H1 (cell line): ENCODE measurements around the gene RUNX1. TPM values are rescaled to one million over a fixed set of nuclear protein-coding genes. Genes with fewer than 3 reads are reported as not detected.

Source experiments
- BACH1 ChIP-seq: IDR thresholded peaks from 2 replicates; pipeline ENCODE4 v1.6.1; 2012; ENCODE audit warnings: low read length, improper control_type of control experiment
- BRCA1 ChIP-seq: IDR thresholded peaks from 2 replicates; pipeline ENCODE4 v1.6.1; 2012; ENCODE audit warnings: low read depth, low read length, improper control_type of control experiment
- CEBPB ChIP-seq: IDR thresholded peaks from 2 replicates; pipeline ENCODE4 v1.6.1; 2012; ENCODE audit warnings: low read depth, low read length
- CHD1 ChIP-seq: IDR thresholded peaks from 2 replicates; pipeline ENCODE4 v1.6.1; 2012; ENCODE audit warnings: low read depth, low read length, improper control_type of control experiment
- CHD2 ChIP-seq: IDR thresholded peaks from 2 replicates; pipeline ENCODE4 v1.6.1; 2012; ENCODE audit warnings: low read length, improper control_type of control experiment
- CREB1 ChIP-seq: IDR thresholded peaks from 2 replicates; pipeline ENCODE4 v1.6.1; 2012; ENCODE audit warnings: inconsistent platforms
- CTCF ChIP-seq, 3 experiments: IDR thresholded peaks; 1 replicate in 2 of 3; 2 replicates in 1 of 3; pipeline versions ENCODE4 v1.5.1 to v1.6.1; 2011; ENCODE audit warnings: low read length in 3 of 3, mild to moderate bottlenecking in 3 of 3, inconsistent platforms in 2 of 3, low read depth in 1 of 3, moderate library complexity in 1 of 3; ENCODE audit not compliant: insufficient read depth in 1 of 3; ENCODE audit errors: control extremely low read depth in 1 of 3
- EP300 ChIP-seq, 2 experiments: IDR thresholded peaks; 1 replicate in 1 of 2; 2 replicates in 1 of 2; pipeline ENCODE4 v1.6.1; 2011 to 2012; ENCODE audit warnings: low read depth in 2 of 2, low read length in 2 of 2, mild to moderate bottlenecking in 2 of 2, borderline replicate concordance in 1 of 2, inconsistent platforms in 1 of 2, moderate library complexity in 1 of 2
- FOSL1 ChIP-seq: IDR thresholded peaks from 2 replicates; pipeline ENCODE4 v1.6.1; 2011; ENCODE audit warnings: mild to moderate bottlenecking, low read depth, low read length, moderate library complexity; ENCODE audit not compliant: insufficient read depth
- GTF2F1 ChIP-seq: IDR thresholded peaks from 2 replicates; pipeline ENCODE4 v1.6.1; 2012; ENCODE audit warnings: low read depth, low read length, improper control_type of control experiment, borderline replicate concordance
- HDAC6 ChIP-seq: IDR thresholded peaks from one replicate; pipeline ENCODE4 v1.7.1; 2012; ENCODE audit warnings: low read depth, mild to moderate bottlenecking, inconsistent platforms, low read length, moderate library complexity
- MAX ChIP-seq: IDR thresholded peaks from 2 replicates; pipeline ENCODE4 v1.6.1; 2012; ENCODE audit warnings: inconsistent platforms
- POLR2AphosphoS5 ChIP-seq: IDR thresholded peaks from 2 replicates; pipeline ENCODE4 v1.6.1; 2011; ENCODE audit warnings: low read depth, low read length
- POU5F1 ChIP-seq: IDR thresholded peaks from 2 replicates; pipeline ENCODE4 v1.6.1; 2011; ENCODE audit warnings: low read depth, mild to moderate bottlenecking, low read length, moderate library complexity
- RFX5 ChIP-seq: IDR thresholded peaks from 2 replicates; pipeline ENCODE4 v1.6.1; 2011; ENCODE audit warnings: low read depth, low read length, improper control_type of control experiment, borderline replicate concordance
- SIN3A ChIP-seq, 2 experiments: IDR thresholded peaks in 1 of 2; conservative IDR thresholded peaks in 1 of 2; 2 replicates each; pipeline ENCODE4 v1.6.1; 2011 to 2012; ENCODE audit warnings: low read length in 2 of 2, improper control_type of control experiment in 1 of 2, low read depth in 1 of 2, mild to moderate bottlenecking in 1 of 2
- SIRT6 ChIP-seq: IDR thresholded peaks from one replicate; pipeline ENCODE4 v1.7.1; 2012; ENCODE audit warnings: low read length, inconsistent platforms
- SP2 ChIP-seq: IDR thresholded peaks from 2 replicates; pipeline ENCODE4 v1.6.1; 2012; ENCODE audit warnings: mild to moderate bottlenecking, low read length, inconsistent platforms
- SUZ12 ChIP-seq: fragments of 200-600 bp; sonication (generic); IDR thresholded peaks from 2 replicates; pipeline ENCODE4 v1.6.1; 2012; ENCODE audit warnings: mild to moderate bottlenecking, inconsistent platforms, low read length, moderate library complexity, mixed read lengths
- TAF7 ChIP-seq: optimal IDR thresholded peaks from 2 replicates; pipeline ENCODE3; 2011; ENCODE audit warnings: low read depth, mild to moderate bottlenecking, inconsistent platforms, low read length, moderate library complexity, borderline replicate concordance
- TEAD4 ChIP-seq: IDR thresholded peaks from 2 replicates; pipeline ENCODE4 v1.6.1; 2012; ENCODE audit warnings: low read depth, low read length, inconsistent platforms, mixed read lengths
- ZNF274 ChIP-seq: IDR thresholded peaks from 2 replicates; pipeline ENCODE4 v1.7.0; 2012; ENCODE audit warnings: low read length, borderline replicate concordance; ENCODE audit errors: extremely low read depth
- polyA plus RNA-seq, 7 experiments: library from polyadenylated mRNA; depleted of rRNA in 3 of 7; stranded (reverse) in 5 of 7; unstranded in 2 of 7; fragments of >200 nt in 5 of 7; fragments of 200-250 nt in 2 of 7; gene quantifications; 1 replicate in 5 of 7; 2 replicates in 1 of 7; 4 replicates in 1 of 7; pipeline versions ENCODE4 v1.2.1 to v1.2.3, GENCODE V29; 2011 to 2013; ENCODE audit warnings: missing spikeins in 2 of 7, mixed read lengths in 2 of 7
- total RNA-seq: library from RNA; stranded (reverse); fragmentation: NEBNext Ultra II Directional; extraction: Animal tissue kit (Norgen Biotek cat#: 25700); gene quantifications from 2 replicates; pipeline ENCODE4 v1.2.1, GENCODE V29; 2021

Gene RUNX1
- total and polyA plus RNA-seq, 2 of the 8 experiments (the other 6 are each of a cell fraction or from before 2014, with no cell fraction given): 0.20 to 0.60 TPM

GRCh38 chr21:34887725-34888568 is 161.2 kb downstream of the RUNX1 start (continued):
- TF ChIP-seq SIN3A (conservative IDR thresholded peaks at IDR 0.05 in 1 of 2, IDR thresholded peaks at IDR 0.05 in 1 of 2; ENCODE audit: low read depth in 1 of 2, low read length in 2 of 2) (0 out of 4 replicates have a peak, but pooled peaks of 1 of the 2 experiments have one; percentile 18), RFX5 (no peak), GTF2F1 (no peak), HDAC6 (no peak), CEBPB (no peak), BACH1 (no peak), CHD2 (no peak), POLR2AphosphoS5 (no peak), SIRT6 (no peak), SUZ12 (peak; percentile 84; the same call in 1 of the 2 replicates), TAF7 (no peak), EP300 (IDR thresholded peaks at IDR 0.05; ENCODE audit: borderline replicate concordance in 1 of 2, low read depth in 2 of 2, low read length in 2 of 2) (no peak), BRCA1 (no peak), FOSL1 (no peak), CREB1 (no peak), CTCF (IDR thresholded peaks at IDR 0.05; ENCODE audit: control extremely low read depth in 1 of 3, insufficient read depth in 1 of 3, low read depth in 1 of 3, low read length in 3 of 3) (no peak), ZNF274 (no peak), CHD1 (no peak), POU5F1 (no peak), SP2 (no peak), TEAD4 (no peak), MAX (0 out of 2 replicates have a peak, but pooled peaks have one; percentile 5)
